ENCODE measurements around the gene PLOD1.
A peak's percentile ranks its signal among the peaks of the same experiment; 100 is the strongest.
"Not testable (repeated sequence)": the region's sequence is repeated elsewhere in the genome, so short reads cannot be mapped to it uniquely, and the experiment has no call there.

PLOD1 gene

GRCh38 chr1:11939794-11940193 is 5.3 kb downstream of the PLOD1 start:
- DNase-seq, result not testable (repeated sequence)

- no peak for DNase-seq
Measured at GRCh38 chr1:11940260-11940921, 5.9 kb downstream of the PLOD1 start.

DNA sequence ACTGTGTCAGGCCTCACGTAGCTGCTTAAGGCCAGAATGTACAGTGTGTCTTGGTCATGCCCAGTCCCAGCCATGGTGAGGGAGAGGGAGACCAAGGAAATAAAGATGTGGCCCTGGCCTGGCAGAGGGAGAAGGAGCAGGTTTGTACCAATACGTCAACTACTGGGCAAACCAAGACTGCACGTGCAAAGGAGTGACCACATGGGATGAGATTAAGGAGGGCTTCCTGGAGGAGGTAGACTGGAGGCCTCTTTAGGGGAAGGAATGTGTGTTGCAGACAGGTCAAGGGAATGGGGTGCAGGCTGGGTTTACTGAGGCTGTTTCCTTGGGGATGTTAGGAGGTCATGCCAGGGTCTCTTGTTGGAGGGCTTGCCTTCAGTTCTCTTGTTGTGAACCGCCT is 7.8 kb downstream of the PLOD1 start:
- DNase-seq, result no peak

- no peak for DNase-seq
Measured at GRCh38 chr1:11943619-11944018, 9.1 kb downstream of the PLOD1 start.

DNA sequence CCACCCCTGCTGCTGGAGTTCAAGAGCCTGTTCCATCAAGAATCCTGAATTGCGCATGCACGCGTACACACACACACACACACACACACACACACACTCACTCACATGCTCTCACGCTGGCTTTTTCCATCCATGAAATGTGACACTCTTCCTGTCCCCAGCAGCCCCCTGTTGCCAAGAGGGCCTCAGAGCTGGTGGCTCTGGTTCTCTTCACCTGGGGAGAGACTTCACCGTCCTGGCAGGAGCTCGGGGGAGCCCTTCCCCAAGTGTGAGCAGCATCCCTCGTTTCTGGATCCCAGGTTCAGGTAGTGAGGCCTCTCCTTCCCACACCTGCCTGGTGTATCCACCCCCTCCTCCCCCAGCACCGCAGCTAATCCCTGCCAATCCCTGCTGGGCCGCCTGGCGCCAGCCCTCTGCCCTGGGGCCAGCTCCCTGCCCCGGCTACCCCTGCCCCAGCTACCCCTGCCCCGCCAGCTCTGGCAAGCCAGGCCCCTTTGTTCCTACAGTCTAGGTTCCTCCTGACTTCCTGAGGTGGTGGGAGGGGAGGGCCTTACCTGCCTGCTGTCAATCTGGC is 9.9 kb downstream of the PLOD1 start:
- no peak for DNase-seq

DNA sequence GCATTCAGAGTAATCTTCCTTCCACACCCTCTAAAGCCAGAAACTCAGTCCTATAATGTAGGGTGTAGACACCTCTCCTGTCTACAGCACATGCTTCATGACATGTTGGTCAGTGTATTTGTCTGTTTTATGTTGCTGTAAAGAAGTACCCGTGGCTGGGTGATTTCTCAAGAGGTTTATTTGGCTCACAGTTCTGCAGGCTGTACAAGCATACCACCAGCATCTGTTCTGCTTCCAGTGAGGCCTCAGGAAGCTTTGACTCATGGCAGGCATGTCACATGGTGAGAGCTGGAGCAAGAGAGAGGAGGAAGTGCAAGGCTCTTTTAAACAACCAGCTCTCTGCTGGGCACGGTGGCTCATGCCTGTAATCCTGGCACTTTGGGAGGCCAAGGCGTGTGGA is 12.1 kb downstream of the PLOD1 start:
- no peak for DNase-seq

GRCh38 chr1:11948822-11949458 is 14.4 kb downstream of the PLOD1 start:
- DNase-seq, result no peak

GRCh38 chr1:11951901-11952300 is 17.4 kb downstream of the PLOD1 start:
- no peak for DNase-seq

DNA sequence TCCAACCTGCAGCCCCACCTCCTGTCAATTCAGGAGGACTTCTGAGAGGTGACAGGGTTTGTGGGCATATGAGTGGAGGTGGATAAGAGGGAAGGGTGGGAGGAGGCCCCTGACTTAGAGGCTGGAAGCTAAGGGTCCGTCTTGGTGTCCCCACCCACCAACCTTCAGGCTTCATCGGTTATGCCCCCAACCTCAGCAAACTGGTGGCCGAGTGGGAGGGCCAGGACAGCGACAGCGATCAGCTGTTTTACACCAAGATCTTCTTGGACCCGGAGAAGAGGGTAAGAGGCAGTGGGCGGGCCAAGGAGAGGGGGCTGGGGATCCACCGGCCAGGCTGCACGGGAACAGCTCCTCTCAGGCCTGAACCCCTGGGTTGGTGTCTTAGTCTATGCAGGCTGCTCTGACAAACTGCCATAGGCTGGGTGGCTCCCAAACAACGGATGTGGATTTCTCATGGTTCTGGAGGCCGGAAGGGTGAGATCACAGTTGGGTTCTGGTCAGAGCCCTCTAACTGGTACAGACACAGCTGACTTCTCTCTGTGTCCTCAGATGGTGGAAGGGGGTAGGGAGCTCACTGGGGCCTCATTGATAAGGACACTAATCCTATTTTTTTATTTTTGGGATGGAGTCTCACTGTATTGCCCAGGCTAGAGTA is 18.1 kb downstream of the PLOD1 start:
- DNase-seq, result no peak

GRCh38 chr1:11955221-11955620 is 20.7 kb downstream of the PLOD1 start:
- DNase-seq, result no peak

DNA sequence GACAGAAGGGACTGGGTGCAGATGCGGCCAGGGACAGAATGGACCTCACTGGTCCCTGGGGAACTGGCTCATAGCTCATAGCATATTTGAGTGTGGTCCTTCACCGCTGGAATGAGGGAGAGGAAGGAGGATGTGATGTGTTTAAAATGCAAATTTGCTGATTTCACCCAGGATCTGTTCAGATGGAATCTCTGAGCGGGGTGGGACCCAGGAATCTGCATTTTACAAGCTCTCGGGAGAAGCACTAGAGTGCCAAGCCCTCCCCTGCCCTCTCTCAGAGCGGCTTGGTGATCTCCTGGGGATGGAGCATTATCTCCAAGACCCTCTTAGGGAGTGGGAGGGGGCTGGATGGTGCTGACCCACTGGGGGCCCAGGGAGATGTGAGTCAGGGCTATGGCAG is 22.9 kb downstream of the PLOD1 start:
- no peak for DNase-seq

DNA sequence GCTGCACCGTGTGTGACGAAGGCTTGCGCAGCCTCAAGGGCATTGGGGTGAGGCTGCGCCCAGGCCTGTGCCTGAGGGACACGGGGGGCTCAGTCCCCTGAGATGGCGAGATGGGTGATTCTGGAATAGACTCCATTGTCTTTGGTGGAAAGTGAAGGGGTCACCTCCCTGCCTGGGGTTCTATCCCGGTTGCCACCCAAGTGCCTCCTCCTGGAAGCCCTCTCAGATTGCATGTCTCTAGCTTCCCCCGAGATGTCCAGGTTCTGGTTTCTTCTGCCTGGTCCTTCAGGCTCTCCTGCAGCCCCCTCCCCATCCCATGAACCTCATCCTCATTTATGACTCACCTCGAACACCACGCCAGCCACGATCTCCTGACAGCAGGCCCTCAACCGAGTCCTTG is 23.4 kb downstream of the PLOD1 start:
- no peak for DNase-seq

DNA sequence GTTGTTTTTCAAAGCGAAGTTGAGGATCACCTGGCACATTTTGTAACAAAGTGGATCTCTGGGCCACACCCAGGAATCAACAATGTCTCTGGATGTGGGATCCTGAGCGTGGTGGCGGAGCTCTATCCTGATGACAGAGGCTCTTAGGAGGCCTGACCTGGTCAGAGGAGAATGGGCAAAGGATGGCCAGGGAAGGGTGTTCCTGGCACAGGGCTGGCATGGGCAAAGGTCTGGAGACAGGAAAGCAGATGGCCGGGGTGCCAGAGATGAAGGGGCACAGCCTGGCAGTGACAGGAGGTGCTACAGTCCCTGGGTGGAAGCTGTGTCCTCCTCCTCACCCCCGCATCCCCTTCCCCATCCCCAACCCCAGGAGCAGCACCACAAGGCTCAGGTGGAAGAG is 25.8 kb downstream of the PLOD1 start:
- no peak for DNase-seq

- DNase-seq, result peak; percentile 56 to 66
Measured at GRCh38 chr1:11960715-11961114, 26.2 kb downstream of the PLOD1 start.

DNA sequence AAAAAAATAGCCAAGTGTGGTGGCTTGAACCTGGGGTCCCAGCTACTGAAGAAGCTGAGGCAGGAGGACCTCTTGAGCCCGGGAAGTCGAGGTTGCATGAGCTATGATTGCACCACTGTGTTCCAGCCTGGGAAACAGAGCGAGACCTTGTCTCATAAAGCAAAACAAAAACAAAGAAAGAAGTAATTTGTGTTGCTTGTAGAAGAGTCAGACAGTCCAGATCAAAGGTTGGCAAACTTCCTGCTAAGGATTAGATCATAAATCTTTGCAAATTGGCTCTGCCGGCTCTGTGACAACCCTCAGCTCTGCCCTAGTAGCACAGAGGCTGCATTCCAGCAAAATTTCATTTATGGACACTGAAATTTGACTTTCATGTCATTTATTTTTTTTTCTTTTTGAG is 26.7 kb downstream of the PLOD1 start:
- DNase-seq, result no peak

DNA sequence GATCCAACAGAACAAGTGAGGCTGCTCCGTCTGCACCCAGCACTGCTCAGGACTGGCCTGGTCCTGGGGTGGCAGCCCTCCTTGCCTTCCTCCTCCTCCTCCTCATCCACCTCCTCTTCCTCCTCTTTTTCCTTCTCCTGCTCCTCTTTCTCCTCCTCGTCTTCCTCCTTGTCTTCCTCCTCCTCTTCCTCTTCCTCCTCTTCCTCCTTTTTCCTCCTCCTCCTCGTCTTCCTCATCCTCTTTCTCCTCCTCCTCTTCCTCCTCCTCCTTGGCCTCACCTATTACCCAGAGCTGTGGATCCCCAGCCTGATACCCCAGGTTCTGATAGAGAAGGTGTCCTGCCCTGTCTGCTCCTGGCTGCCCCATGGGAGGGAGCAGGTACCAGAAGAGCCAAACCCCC is 29.1 kb downstream of the PLOD1 start:
- DNase-seq, result no peak

- no peak for DNase-seq
Measured at GRCh38 chr1:11964656-11965055, 30.1 kb downstream of the PLOD1 start.

GRCh38 chr1:11967028-11967547 is 32.6 kb downstream of the PLOD1 start:
- DNase-seq, result peak; percentile 39 to 45

DNA sequence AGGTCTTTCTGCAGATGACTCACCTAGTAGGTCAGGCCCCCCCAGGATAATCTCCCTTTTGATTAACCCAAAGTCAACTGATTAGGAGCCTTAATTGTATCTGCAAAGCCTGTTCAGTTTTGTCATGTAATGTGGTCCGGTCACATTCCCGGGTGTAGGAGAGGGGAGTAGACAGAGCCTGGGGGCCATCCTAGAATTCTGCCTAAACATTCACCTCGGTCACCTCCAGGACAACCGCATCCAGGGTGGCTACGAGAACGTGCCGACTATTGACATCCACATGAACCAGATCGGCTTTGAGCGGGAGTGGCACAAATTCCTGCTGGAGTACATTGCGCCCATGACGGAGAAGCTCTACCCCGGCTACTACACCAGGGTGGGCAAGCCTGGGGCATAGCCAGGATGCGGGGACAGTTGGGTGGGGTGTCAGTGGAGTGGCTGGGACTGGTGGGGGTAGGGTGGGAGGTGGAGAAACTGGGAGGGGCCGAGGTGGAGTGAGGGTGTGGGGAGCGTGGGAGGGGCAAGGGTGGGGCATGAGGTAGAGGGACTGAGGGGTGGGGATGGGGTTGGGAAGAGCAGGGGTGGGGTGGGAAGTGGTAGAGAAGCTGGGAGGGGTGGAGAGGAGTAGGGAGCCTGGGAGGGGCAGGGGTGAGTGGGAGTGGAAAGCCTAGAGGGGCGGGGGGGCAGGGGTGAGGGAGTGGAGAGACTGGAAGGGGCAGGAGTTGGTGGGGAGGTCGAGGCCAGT is 36.1 kb downstream of the PLOD1 start:
- DNase-seq, result no peak

- no peak for DNase-seq
Measured at GRCh38 chr1:11977625-11978024, 43.1 kb downstream of the PLOD1 start.

DNA sequence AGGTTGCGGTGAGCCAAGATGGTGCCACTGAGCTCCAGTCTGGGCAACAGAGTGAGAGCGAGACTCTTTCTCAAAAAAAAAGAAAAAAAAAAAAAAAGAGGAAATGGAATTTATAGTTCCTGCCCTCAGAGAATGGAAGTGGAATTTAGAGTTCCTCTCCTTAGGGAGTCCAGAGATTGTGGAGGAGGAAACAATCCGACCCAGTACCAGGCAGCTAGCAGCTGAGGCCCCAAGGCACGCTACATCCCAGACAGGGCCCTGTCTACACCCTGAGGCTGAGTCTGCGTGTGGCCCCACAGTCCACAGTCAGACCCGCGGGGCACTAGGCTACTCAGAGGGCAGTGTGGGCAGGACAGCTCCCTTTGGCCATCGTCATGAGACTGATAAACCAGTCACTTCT is 43.8 kb downstream of the PLOD1 start:
- no peak for DNase-seq

- no peak for DNase-seq
Measured at GRCh38 chr1:11979028-11979850, 44.7 kb downstream of the PLOD1 start.

Measured in AML-193 (cell line).